SU-DHL-6 (cell line): ENCODE results near the gene THAP6.

Experiments used
- CTCF ChIP-seq: fragments of 200-600 bp; sonication (generic); IDR thresholded peaks from one replicate; pipeline ENCODE4 v1.5.1; 2017; ENCODE audit warnings: antibody characterized with exemption, mild to moderate bottlenecking, low read length, moderate library complexity; ENCODE audit not compliant: insufficient read depth, poor library complexity, severe bottlenecking
- EZH2phosphoT487 ChIP-seq: fragments of 200-600 bp; sonication (generic), shearing (Covaris generic); conservative IDR thresholded peaks from 2 replicates; pipeline ENCODE4 v1.6.1; 2018; ENCODE audit warnings: mild to moderate bottlenecking, antibody characterized with exemption, low read length, moderate library complexity, mixed read lengths

DNA sequence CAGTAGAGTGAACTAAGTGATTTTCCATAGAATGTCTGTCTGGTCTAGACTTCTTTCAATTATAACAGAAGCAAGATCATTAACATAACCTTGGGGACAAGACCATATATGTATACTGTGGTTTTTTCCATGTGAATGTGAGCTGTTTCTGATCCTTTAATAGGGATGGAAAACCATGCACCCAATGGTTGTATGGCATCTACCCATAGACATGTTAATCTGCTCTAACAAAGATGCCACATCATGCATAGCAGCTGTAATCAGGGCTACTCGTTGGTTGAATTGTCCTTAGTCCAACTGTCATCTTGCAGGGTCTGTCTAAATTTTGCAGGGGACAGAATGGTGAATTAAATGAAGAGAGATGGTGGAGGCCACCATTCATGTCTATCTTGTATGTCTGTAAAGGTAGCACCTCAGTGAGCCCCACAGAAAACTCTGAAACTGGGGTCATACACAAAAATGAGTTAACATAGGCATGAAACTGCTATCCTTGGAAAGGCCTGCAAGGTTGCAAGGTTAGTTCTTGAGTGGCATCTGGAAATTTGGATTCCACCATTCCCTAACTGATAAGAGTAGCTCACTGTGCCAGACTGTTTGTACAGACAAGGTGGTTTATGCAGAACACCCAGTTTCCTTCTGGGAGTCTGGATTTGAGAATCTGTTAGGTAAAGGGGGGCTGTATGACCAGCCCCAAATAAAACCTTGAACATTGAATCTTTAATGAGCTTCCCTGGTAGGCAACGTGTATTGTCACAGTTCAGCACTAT lies 16.5 kb downstream of the THAP6 start:
- TF ChIP-seq CTCF (no peak), EZH2phosphoT487 (no peak)
